Tibial artery (tissue), 4 donors: ENCODE results near the gene ZNHIT3.
A peak's percentile ranks its signal among the peaks of the same experiment; 100 is the strongest.

Source experiments
- DNase-seq, 2 donors: peaks; one replicate each; pipeline ENCODE4 v3.0.0-alpha.2; 2019
- H3K27ac ChIP-seq, 2 donors: fragments of 200-600 bp; sonication (generic) in 1 of 2; 1 replicate in 1 of 2; 2 replicates in 1 of 2; pipeline ENCODE4 v1.5.1; 2018 to 2019; ENCODE audit warnings: mild to moderate bottlenecking in 1 of 2
- H3K27me3 ChIP-seq, 2 donors: fragments of 200-600 bp; sonication (generic) in 1 of 2; one replicate each; pipeline versions ENCODE4 v1.5.1 to v1.6.0; 2016 to 2019
- H3K36me3 ChIP-seq, 3 donors: fragments of 200-600 bp; sonication (generic) in 2 of 3; one replicate each; pipeline ENCODE4 v1.5.1; 2016 to 2019; ENCODE audit warnings: mild to moderate bottlenecking in 2 of 3
- H3K4me1 ChIP-seq, 4 donors: fragments of 200-600 bp; sonication (generic) in 2 of 4; 1 replicate in 3 of 4; 2 replicates in 1 of 4; pipeline ENCODE4 v1.5.1; 2016 to 2019
- H3K4me3 ChIP-seq, 2 donors: fragments of 200-600 bp; sonication (generic) in 1 of 2; 1 replicate in 1 of 2; 2 replicates in 1 of 2; pipeline ENCODE4 v1.5.1; 2018 to 2019; ENCODE audit warnings: mild to moderate bottlenecking in 2 of 2
- H3K9me3 ChIP-seq, 3 donors: fragments of 200-600 bp; sonication (generic) in 1 of 3; one replicate each; pipeline ENCODE4 v1.5.1; 2016 to 2019
- intact Hi-C: fragments of 100-400 bp; cut with DNase I; formaldehyde crosslinking; loops from one replicate; pipeline ENCODE4 v1.15.0; 2023; ENCODE audit warnings: low total_unique reads
- TF ChIP-seq, protein P1 (sequence below), 2 experiments: fragments of 200-600 bp in 1 of 2; fragments of 450-650 bp in 1 of 2; IDR thresholded peaks; one replicate each; pipeline ENCODE4 v1.5.1; 2017 to 2019; ENCODE audit warnings: antibody characterized with exemption in 2 of 2, mild to moderate bottlenecking in 1 of 2, moderate library complexity in 1 of 2

The ZNHIT3 gene

DNA sequence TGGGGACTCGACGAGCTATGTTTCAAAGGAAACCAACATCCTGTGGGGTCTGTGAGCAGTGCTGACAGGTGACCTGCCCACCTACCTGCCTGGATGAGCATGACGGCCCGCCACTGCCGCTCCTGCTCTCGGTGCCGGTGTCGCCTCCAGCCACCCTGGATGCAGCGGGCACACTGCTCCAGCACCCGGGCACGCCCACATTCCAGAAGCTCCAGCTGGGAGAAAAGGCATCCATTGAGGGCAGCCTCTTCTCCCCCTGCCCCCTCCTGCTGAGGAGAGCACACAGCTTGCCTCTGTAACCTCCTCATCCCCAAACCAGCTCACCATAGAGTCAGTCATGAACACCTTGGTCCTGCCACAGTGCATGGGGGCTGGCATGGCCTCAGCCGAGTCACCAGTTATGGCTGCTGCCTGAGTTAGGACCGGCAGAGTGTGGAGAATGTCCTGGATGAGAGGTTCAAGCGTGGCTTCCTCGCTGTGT is 14.3 kb downstream of the ZNHIT3 start:
- DNase-seq: peak in 1 of 2 donors; percentile 41
- Histone ChIP-seq H3K4me1 (no peaks in the 10 kb centered on the region), H3K9me3 (no peaks in the 10 kb centered on the region), H3K4me3 (no peak overlapping the region), H3K36me3 (peaks cover 32 to 83% (median 66%) of the 10 kb centered on the region in 3 donors), H3K27me3 (no peaks in the 10 kb centered on the region), H3K27ac (no peak overlapping the region)
- intact Hi-C loops: no loop called here
- TF ChIP-seq, protein P1, sequence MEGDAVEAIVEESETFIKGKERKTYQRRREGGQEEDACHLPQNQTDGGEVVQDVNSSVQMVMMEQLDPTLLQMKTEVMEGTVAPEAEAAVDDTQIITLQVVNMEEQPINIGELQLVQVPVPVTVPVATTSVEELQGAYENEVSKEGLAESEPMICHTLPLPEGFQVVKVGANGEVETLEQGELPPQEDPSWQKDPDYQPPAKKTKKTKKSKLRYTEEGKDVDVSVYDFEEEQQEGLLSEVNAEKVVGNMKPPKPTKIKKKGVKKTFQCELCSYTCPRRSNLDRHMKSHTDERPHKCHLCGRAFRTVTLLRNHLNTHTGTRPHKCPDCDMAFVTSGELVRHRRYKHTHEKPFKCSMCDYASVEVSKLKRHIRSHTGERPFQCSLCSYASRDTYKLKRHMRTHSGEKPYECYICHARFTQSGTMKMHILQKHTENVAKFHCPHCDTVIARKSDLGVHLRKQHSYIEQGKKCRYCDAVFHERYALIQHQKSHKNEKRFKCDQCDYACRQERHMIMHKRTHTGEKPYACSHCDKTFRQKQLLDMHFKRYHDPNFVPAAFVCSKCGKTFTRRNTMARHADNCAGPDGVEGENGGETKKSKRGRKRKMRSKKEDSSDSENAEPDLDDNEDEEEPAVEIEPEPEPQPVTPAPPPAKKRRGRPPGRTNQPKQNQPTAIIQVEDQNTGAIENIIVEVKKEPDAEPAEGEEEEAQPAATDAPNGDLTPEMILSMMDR (IDR thresholded peaks at IDR 0.05): no peak

DNA sequence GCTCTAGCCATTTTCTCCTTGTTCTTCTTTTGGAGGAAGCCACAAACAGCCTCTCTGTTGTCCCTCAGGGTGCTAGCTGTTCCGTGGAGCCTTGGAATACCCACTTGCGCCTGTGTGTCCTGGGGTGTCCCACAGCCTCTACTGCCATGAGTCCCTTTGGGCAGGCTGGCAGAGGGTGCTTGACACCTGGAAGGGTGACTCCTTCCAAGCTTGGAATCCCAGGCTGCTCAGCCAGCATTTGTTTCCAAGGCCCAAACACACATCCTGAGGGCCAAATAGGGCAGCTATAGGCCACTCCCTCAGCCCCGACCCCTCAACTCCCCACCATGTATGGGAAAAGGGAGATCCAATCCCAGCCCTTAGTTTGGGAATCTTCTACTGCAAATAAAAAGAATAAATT is 14.9 kb downstream of the ZNHIT3 start:
- H3K27ac ChIP-seq: no peak overlapping the region
- no peaks in the 10 kb centered on the region for H3K4me1 ChIP-seq
- H3K27me3 ChIP-seq: no peaks in the 10 kb centered on the region
- DNase-seq: no peak
- TF ChIP-seq, protein P1 (IDR thresholded peaks at IDR 0.05): no peak
- no peak overlapping the region for H3K4me3 ChIP-seq
- H3K36me3 ChIP-seq: peaks cover 30 to 83% (median 66%) of the 10 kb centered on the region in 3 donors
- intact Hi-C loops: no loop called here
- no peaks in the 10 kb centered on the region for H3K9me3 ChIP-seq

DNA sequence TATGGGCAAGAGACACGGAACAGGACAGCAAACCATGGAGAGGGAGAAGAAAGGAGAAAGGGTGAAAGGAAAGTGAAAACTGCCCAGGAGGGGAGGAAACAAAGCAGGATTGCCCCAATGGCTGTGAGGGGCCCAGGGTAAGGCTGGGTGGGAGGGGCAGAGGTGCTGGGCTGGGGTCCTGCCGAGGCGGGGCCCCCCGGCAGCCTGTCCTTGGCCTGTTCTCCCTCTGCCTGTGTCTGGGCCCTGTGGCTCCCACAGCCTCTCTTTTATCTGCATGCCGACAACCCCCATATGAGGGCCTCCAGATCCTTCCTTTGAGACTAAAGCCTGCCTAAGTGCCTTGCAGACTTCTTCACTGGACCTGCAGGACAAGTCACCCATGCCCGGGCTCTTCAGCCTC is 15.5 kb downstream of the ZNHIT3 start:
- Histone ChIP-seq H3K27me3 (no peaks in the 10 kb centered on the region), H3K9me3 (no peaks in the 10 kb centered on the region), H3K27ac (no peak overlapping the region), H3K4me1 (no peaks in the 10 kb centered on the region), H3K4me3 (no peak overlapping the region), H3K36me3 (peaks cover 26 to 83% (median 68%) of the 10 kb centered on the region in 3 donors)
- intact Hi-C loops: no loop called here
- TF ChIP-seq, protein P1 (IDR thresholded peaks at IDR 0.05): no peak
- peak in 1 of 2 donors; percentile 32 for DNase-seq

DNA sequence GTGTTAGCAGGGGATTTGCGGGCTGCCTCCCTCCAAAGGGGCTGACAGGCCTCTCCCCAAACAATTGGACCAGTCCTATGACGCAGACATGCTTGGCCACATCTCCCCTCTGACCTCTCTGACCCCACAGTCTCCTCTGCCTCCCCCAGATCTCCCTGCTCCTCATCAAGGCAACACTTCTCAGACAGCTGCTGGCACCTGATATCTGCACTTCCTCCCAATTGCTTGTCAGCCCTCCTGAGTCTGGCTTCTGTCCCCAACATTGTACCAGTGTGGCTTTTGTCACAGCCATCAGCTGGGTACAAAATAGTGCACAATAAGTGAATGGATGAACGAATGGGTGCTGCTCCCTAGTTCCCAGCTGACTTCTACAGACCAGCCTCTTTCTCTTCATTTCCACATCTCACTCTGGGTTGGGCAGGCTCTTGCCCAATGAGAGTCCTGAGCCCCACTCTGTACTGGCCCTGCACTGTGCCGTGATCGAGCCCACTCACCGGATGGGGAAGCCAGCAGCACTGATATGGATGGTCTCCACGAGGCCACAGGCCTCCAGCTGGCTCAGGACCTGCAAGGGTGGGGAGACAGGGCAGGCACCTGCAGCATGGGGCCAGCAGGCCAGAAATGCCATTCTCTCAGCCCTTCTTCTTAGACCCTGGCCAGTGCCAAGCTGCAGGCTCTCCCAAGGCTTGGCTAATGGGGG is 17.1 kb downstream of the ZNHIT3 start:
- TF ChIP-seq, protein P1 (IDR thresholded peaks at IDR 0.05): no peak

DNA sequence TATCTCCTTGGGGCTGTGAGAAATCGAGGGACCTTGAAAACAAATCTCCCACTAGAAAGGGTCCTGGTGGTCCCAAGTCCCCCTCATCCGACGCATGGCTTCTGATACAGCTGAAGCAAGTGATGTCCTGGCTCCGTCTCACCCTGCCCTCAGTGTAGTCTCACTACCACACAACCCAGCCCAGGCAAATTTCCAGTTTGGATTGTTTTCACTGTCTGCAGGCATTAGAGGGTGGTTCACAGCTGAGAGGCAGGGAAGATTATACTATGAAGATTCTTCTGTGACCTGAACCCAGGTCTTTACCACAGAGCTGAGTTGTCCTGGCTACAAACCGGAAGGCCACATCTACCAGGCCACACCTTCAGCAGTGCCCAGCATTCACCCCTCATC is 17.7 kb downstream of the ZNHIT3 start:
- H3K4me1 ChIP-seq: no peaks in the 10 kb centered on the region
- H3K9me3 ChIP-seq: no peaks in the 10 kb centered on the region
- no peak for DNase-seq
- peaks cover 18 to 83% (median 62%) of the 10 kb centered on the region in 3 donors for H3K36me3 ChIP-seq
- H3K27ac ChIP-seq: no peak overlapping the region
- H3K4me3 ChIP-seq: no peak overlapping the region
- no peaks in the 10 kb centered on the region for H3K27me3 ChIP-seq
- TF ChIP-seq, protein P1 (IDR thresholded peaks at IDR 0.05): no peak
- intact Hi-C loops: no loop called here

More for the DNA sequence above, 17.1 kb downstream of the ZNHIT3 start:
- Histone ChIP-seq H3K4me1 (no peaks in the 10 kb centered on the region), H3K27me3 (no peaks in the 10 kb centered on the region), H3K27ac (no peak overlapping the region), H3K4me3 (no peak overlapping the region), H3K36me3 (peaks cover 18 to 83% (median 67%) of the 10 kb centered on the region in 3 donors), H3K9me3 (no peaks in the 10 kb centered on the region)
- intact Hi-C loops: no loop called here
- peak in 1 of 2 donors; percentile 42 for DNase-seq
